Calu3 (cell line): Measurements from ENCODE around the gene SGMS2. TPM values are rescaled to one million over a fixed set of nuclear protein-coding genes. Genes with fewer than 3 reads are reported as not detected.

Experiments
- BruUV-seq: library from RNA; stranded (reverse); fragments of 400-500 nt; replicated peaks from 2 replicates; lab custom pipeline; 2021; lab: Mats Ljungman, UMichigan
- CTCF ChIA-PET: fragments of 300-600 bp; sonication (Branson Sonifier 250); formaldehyde crosslinking; loops from one replicate; lab custom pipeline; 2022; ENCODE audit warnings: antibody characterized with exemption; lab: Charles Lee
- DNase-seq: peaks from one replicate; pipeline ENCODE4 v3.0.0; 2022
- H3K27ac Mint-ChIP-seq: one replicate; pipeline ENCODE4 v1.8.0; 2022; ENCODE audit warnings: mixed read lengths; ENCODE audit not compliant: unreplicated experiment
- H3K27me3 Mint-ChIP-seq: one replicate; pipeline ENCODE4 v1.8.0; 2022; ENCODE audit warnings: mixed read lengths; ENCODE audit not compliant: unreplicated experiment
- H3K36me3 Mint-ChIP-seq: one replicate; pipeline ENCODE4 v1.8.0; 2022; ENCODE audit warnings: mild to moderate bottlenecking, moderate library complexity, mixed read lengths; ENCODE audit not compliant: insufficient read depth, unreplicated experiment
- H3K4me1 Mint-ChIP-seq: one replicate; pipeline ENCODE4 v1.8.0; 2022; ENCODE audit warnings: mild to moderate bottlenecking, low read depth, mixed read lengths; ENCODE audit not compliant: unreplicated experiment
- H3K4me3 Mint-ChIP-seq: one replicate; pipeline ENCODE4 v1.8.0; 2022; ENCODE audit warnings: mild to moderate bottlenecking, low read depth, moderate library complexity, mixed read lengths; ENCODE audit not compliant: unreplicated experiment
- H3K9me3 Mint-ChIP-seq: one replicate; pipeline ENCODE4 v1.8.0; 2022; ENCODE audit warnings: low read depth, mixed read lengths; ENCODE audit not compliant: unreplicated experiment
- CTCF ChIP-seq: fragments of 200-600 bp; IDR thresholded peaks from one replicate; pipeline ENCODE4 v1.8.0; 2022; ENCODE audit warnings: antibody characterized with exemption; ENCODE audit not compliant: unreplicated experiment
- intact Hi-C: fragments of 100-400 bp; cut with micrococcal nuclease; formaldehyde crosslinking; loops from one replicate; pipeline ENCODE4 v1.10.0; 2022; ENCODE audit not compliant: unreplicated experiment
- total RNA-seq: library from RNA; stranded (reverse); gene quantifications from 2 replicates; pipeline ENCODE4 v1.2.3, GENCODE V29; 2022

The SGMS2 gene
- total RNA-seq, 1 experiment from 2014 or later: 67.2 TPM

- peak overlapping the region; percentile 79 for H3K27ac Mint-ChIP-seq
- intact Hi-C loops: no loop called here
- H3K36me3 Mint-ChIP-seq: peaks cover 5% of the 10 kb centered on the region
- DNase-seq: peak; percentile 6
- TF ChIP-seq CTCF: no peak
- no peak overlapping the region for H3K4me3 Mint-ChIP-seq
- no TSS peak for BruUV-seq
- peaks cover 11% of the 10 kb centered on the region for H3K4me1 Mint-ChIP-seq
- H3K27me3 Mint-ChIP-seq: no peaks in the 10 kb centered on the region
- CTCF ChIA-PET: no interaction called here
- no peaks in the 10 kb centered on the region for H3K9me3 Mint-ChIP-seq
These were observed 51.4 kb downstream of the SGMS2 start for GRCh38 chr4:107876099-107876498.

GRCh38 chr4:107877361-107877760, 52.6 kb downstream of the SGMS2 start:
- TF ChIP-seq CTCF: no peak
- CTCF ChIA-PET: interaction anchor here (0.7 kb wide), 1 partner anchor 1359 kb away, joined by 3 read pairs; no protein-coding TSS in a partner anchor
- Mint-ChIP-seq H3K27me3 (no peaks in the 10 kb centered on the region), H3K9me3 (peaks cover 6% of the 10 kb centered on the region), H3K4me3 (no peak overlapping the region), H3K27ac (no peak overlapping the region), H3K4me1 (peaks cover 11% of the 10 kb centered on the region), H3K36me3 (peaks cover 5% of the 10 kb centered on the region)
- intact Hi-C loops: no loop called here
- DNase-seq: no peak
- BruUV-seq: no TSS peak

GRCh38 chr4:107885865-107886264, 61.1 kb downstream of the SGMS2 start:
- TF ChIP-seq CTCF: no peak
- H3K36me3 Mint-ChIP-seq: no peaks in the 10 kb centered on the region
- no TSS peak for BruUV-seq
- no peaks in the 10 kb centered on the region for H3K27me3 Mint-ChIP-seq
- H3K4me3 Mint-ChIP-seq: no peak overlapping the region
- peaks cover 6% of the 10 kb centered on the region for H3K9me3 Mint-ChIP-seq
- intact Hi-C loops: no loop called here
- peaks cover 9% of the 10 kb centered on the region for H3K4me1 Mint-ChIP-seq
- CTCF ChIA-PET: no interaction called here
- H3K27ac Mint-ChIP-seq: no peak overlapping the region
- DNase-seq: no peak

- Mint-ChIP-seq H3K4me3 (no peak overlapping the region), H3K4me1 (peaks cover 15% of the 10 kb centered on the region), H3K9me3 (no peaks in the 10 kb centered on the region), H3K36me3 (no peaks in the 10 kb centered on the region), H3K27me3 (no peaks in the 10 kb centered on the region), H3K27ac (no peak overlapping the region)
- no peak for TF ChIP-seq CTCF
- intact Hi-C loops: no loop called here
- DNase-seq: no peak
- CTCF ChIA-PET: no interaction called here
- BruUV-seq: no TSS peak
These were observed 63.5 kb downstream of the SGMS2 start for GRCh38 chr4:107888237-107888636.
